HEK293 (cell line): ENCODE measurements around the gene PEX6.

ENCODE experiments used
- CTCF ChIA-PET: fragments of 350-600 bp; formaldehyde crosslinking; extraction: SDS; loops from one replicate; lab custom pipeline; 2021; ENCODE audit warnings: antibody characterized with exemption; lab: Yijun Ruan, JAX
- POLR2A ChIA-PET: fragments of 300-600 bp; formaldehyde crosslinking; extraction: SDS; loops from one replicate; lab custom pipeline; 2020; ENCODE audit warnings: antibody characterized with exemption, inconsistent platforms; lab: Yijun Ruan, JAX
- H3K27ac ChIP-seq: fragments of 200-500 bp; sonication (Bioruptor generic); 2 replicates; pipeline ENCODE4 v1.5.1; 2014; ENCODE audit warnings: low read depth, low read length, control low read depth, inconsistent platforms; ENCODE audit errors: extremely low read depth
- H3K36me3 ChIP-seq, 2 experiments: fragments of 200-500 bp in 1 of 2; sonication (Bioruptor generic) in 1 of 2; 1 replicate in 1 of 2; 2 replicates in 1 of 2; pipeline ENCODE4 v1.5.1; 2014 to 2017; ENCODE audit warnings: inconsistent platforms in 2 of 2, low read length in 2 of 2; ENCODE audit not compliant: control insufficient read depth in 2 of 2, insufficient read depth in 1 of 2
- H3K4me1 ChIP-seq: fragments of 200-500 bp; sonication (Bioruptor generic); 2 replicates; pipeline ENCODE4 v1.5.1; 2014; ENCODE audit warnings: mild to moderate bottlenecking, low read length, inconsistent platforms; ENCODE audit not compliant: control insufficient read depth, insufficient read depth
- H3K4me3 ChIP-seq: 2 replicates; pipeline ENCODE4 v1.5.1; 2011; ENCODE audit warnings: low read depth, mild to moderate bottlenecking, control low read depth, low read length, moderate library complexity
- H3K9me3 ChIP-seq: fragments of 200-500 bp; sonication (Bioruptor generic); 2 replicates; pipeline ENCODE4 v1.5.1; 2014; ENCODE audit warnings: low read depth, low read length, inconsistent platforms; ENCODE audit not compliant: control insufficient read depth, insufficient read depth
- BCL11B ChIP-seq: fragments of 450-650 bp; formaldehyde crosslinking; IDR thresholded peaks from 2 replicates; pipeline ENCODE4 v1.5.1; 2016; ENCODE audit warnings: low read depth, missing biosample characterization, missing genetic modification characterization
- PBX3 ChIP-seq: sonication (generic); formaldehyde crosslinking; IDR thresholded peaks from 2 replicates; pipeline ENCODE4 v1.8.1; 2022; ENCODE audit warnings: mild to moderate bottlenecking, moderate library complexity, missing genetic modification reagents
- REPIN1 ChIP-seq: fragments of 450-650 bp; formaldehyde crosslinking; IDR thresholded peaks from 2 replicates; pipeline ENCODE4 v1.5.1; 2017; ENCODE audit warnings: missing biosample characterization, missing genetic modification characterization, low read depth
- SCRT2 ChIP-seq: fragments of 450-650 bp; formaldehyde crosslinking; IDR thresholded peaks from 2 replicates; pipeline ENCODE4 v1.5.1; 2016; ENCODE audit warnings: missing biosample characterization, missing genetic modification characterization
- TRIM28 ChIP-seq: IDR thresholded peaks from 2 replicates; pipeline ENCODE4 v1.6.1; 2011; ENCODE audit warnings: low read length, control low read depth, borderline replicate concordance
- YY2 ChIP-seq: fragments of 450-650 bp; formaldehyde crosslinking; IDR thresholded peaks from 2 replicates; pipeline ENCODE4 v1.5.1; 2016; ENCODE audit warnings: missing biosample characterization, missing genetic modification characterization
- ZBTB48 ChIP-seq: fragments of 450-650 bp; formaldehyde crosslinking; IDR thresholded peaks from 2 replicates; pipeline ENCODE4 v1.5.1; 2016; ENCODE audit warnings: missing biosample characterization, missing genetic modification characterization
- ZBTB49 ChIP-seq: fragments of 450-650 bp; formaldehyde crosslinking; IDR thresholded peaks from 2 replicates; pipeline ENCODE4 v1.5.1; 2016; ENCODE audit warnings: missing biosample characterization, missing genetic modification characterization, low read depth
- ZFP41 ChIP-seq: fragments of 450-650 bp; formaldehyde crosslinking; IDR thresholded peaks from 2 replicates; pipeline ENCODE4 v1.5.1; 2016; ENCODE audit warnings: missing biosample characterization, missing genetic modification characterization, borderline replicate concordance
- ZNF114 ChIP-seq: fragments of 450-650 bp; formaldehyde crosslinking; IDR thresholded peaks from 2 replicates; pipeline ENCODE4 v1.5.0; 2017; ENCODE audit warnings: missing biosample characterization, missing genetic modification characterization
- ZNF169 ChIP-seq: fragments of 450-650 bp; formaldehyde crosslinking; IDR thresholded peaks from 2 replicates; pipeline ENCODE4 v1.5.1; 2016; ENCODE audit warnings: missing biosample characterization, missing genetic modification characterization
- ZNF174 ChIP-seq: fragments of 450-650 bp; formaldehyde crosslinking; IDR thresholded peaks from 2 replicates; pipeline ENCODE4 v1.5.0; 2017; ENCODE audit warnings: missing biosample characterization, mild to moderate bottlenecking, missing genetic modification characterization
- ZNF175 ChIP-seq: fragments of 450-650 bp; formaldehyde crosslinking; IDR thresholded peaks from 2 replicates; pipeline ENCODE4 v1.5.1; 2016; ENCODE audit warnings: missing biosample characterization, missing genetic modification characterization
- ZNF2 ChIP-seq: fragments of 450-650 bp; formaldehyde crosslinking; IDR thresholded peaks from 2 replicates; pipeline ENCODE4 v1.5.1; 2016; ENCODE audit warnings: missing biosample characterization, missing genetic modification characterization
- ZNF311 ChIP-seq: fragments of 450-650 bp; formaldehyde crosslinking; IDR thresholded peaks from 2 replicates; pipeline ENCODE4 v1.5.1; 2017; ENCODE audit warnings: missing biosample characterization, missing genetic modification characterization, borderline replicate concordance
- ZNF426 ChIP-seq: fragments of 450-650 bp; formaldehyde crosslinking; IDR thresholded peaks from 2 replicates; pipeline ENCODE4 v1.5.1; 2017; ENCODE audit warnings: missing biosample characterization, missing genetic modification characterization, mild to moderate bottlenecking, inconsistent platforms, moderate library complexity
- ZNF600 ChIP-seq: fragments of 450-650 bp; formaldehyde crosslinking; IDR thresholded peaks from 2 replicates; pipeline ENCODE4 v1.5.1; 2016; ENCODE audit warnings: missing biosample characterization, missing genetic modification characterization
- ZNF623 ChIP-seq: fragments of 450-650 bp; formaldehyde crosslinking; IDR thresholded peaks from 2 replicates; pipeline ENCODE4 v1.5.1; 2016; ENCODE audit warnings: missing biosample characterization, missing genetic modification characterization
- ZNF624 ChIP-seq: fragments of 450-650 bp; formaldehyde crosslinking; IDR thresholded peaks from 2 replicates; pipeline ENCODE4 v1.5.1; 2017; ENCODE audit warnings: missing biosample characterization, missing genetic modification characterization
- ZNF626 ChIP-seq: fragments of 450-650 bp; sonication (Bioruptor Pico); formaldehyde crosslinking; IDR thresholded peaks from 2 replicates; pipeline ENCODE4 v1.5.1; 2018; ENCODE audit warnings: missing biosample characterization, missing genetic modification characterization, inconsistent platforms
- ZNF629 ChIP-seq: fragments of 450-650 bp; formaldehyde crosslinking; IDR thresholded peaks from 2 replicates; pipeline ENCODE4 v1.5.1; 2017; ENCODE audit warnings: missing biosample characterization, missing genetic modification characterization
- ZNF654 ChIP-seq: fragments of 450-650 bp; formaldehyde crosslinking; IDR thresholded peaks from 2 replicates; pipeline ENCODE4 v1.5.1; 2016; ENCODE audit warnings: low read depth, missing biosample characterization, missing genetic modification characterization
- ZNF677 ChIP-seq: fragments of 450-650 bp; IDR thresholded peaks from 2 replicates; pipeline ENCODE4 v1.5.0; 2018; ENCODE audit warnings: missing biosample characterization, mild to moderate bottlenecking, missing genetic modification characterization, moderate library complexity
- ZSCAN30 ChIP-seq: fragments of 450-650 bp; IDR thresholded peaks from 2 replicates; pipeline ENCODE4 v1.5.1; 2018; ENCODE audit warnings: missing biosample characterization, mild to moderate bottlenecking, missing genetic modification characterization, moderate library complexity
- TF ChIP-seq, protein P1 (sequence below): fragments of 450-650 bp; IDR thresholded peaks from 2 replicates; pipeline ENCODE4 v1.5.1; 2018; ENCODE audit warnings: missing biosample characterization, mild to moderate bottlenecking, missing genetic modification characterization
- TF ChIP-seq, protein P2 (sequence below): fragments of 450-650 bp; formaldehyde crosslinking; IDR thresholded peaks from 2 replicates; pipeline ENCODE4 v1.5.1; 2016; ENCODE audit warnings: missing biosample characterization, missing genetic modification characterization
- TF ChIP-seq, protein P3 (sequence below): fragments of 450-650 bp; formaldehyde crosslinking; IDR thresholded peaks from 2 replicates; pipeline ENCODE4 v1.5.1; 2017; ENCODE audit warnings: missing biosample characterization, missing genetic modification characterization
- TF ChIP-seq, protein P4 (sequence below): fragments of 450-650 bp; IDR thresholded peaks from 2 replicates; pipeline ENCODE4 v1.5.1; 2018; ENCODE audit warnings: missing biosample characterization, missing genetic modification characterization

Gene PEX6

DNA sequence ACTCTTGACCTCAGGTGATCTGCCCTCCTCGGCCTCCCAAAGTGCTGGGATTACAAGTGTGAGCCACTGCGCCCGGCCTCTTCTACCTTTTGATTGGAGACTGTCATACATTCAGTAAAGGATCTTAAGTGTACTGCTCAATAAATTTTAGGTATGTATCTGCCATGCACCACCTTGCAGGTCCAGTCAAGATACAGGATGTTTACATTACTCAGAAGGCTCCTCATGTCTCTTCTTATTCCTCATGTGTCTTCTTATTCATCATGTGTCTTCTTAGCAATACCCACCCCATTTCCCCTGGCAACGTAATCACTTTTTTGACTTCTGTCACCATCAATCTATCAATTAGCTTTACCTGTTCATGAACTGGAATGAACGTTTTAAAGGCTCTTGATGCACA lies 26.9 kb upstream of the PEX6 start:
- Histone ChIP-seq H3K9me3 (no peaks in the 10 kb centered on the region), H3K27ac (no peak overlapping the region), H3K4me1 (no peaks in the 10 kb centered on the region), H3K4me3 (no peak overlapping the region), H3K36me3 (peaks cover 44 to 56% of the 10 kb centered on the region in 2 experiments)
- TF ChIP-seq ZNF114 (tag by site-specific recombination) (no peak), ZNF677 (no peak), ZNF2 (tag by site-specific recombination) (no peak), BCL11B (tag by site-specific recombination) (no peak), ZSCAN30 (tag by site-specific recombination) (no peak), SCRT2 (tag by site-specific recombination) (no peak), ZNF654 (no peak), TRIM28 (no peak), YY2 (tag by site-specific recombination) (no peak), ZNF311 (tag by site-specific recombination) (no peak), ZNF624 (no peak), ZNF174 (tag by site-specific recombination) (no peak), ZBTB49 (tag by site-specific recombination) (no peak), ZNF626 (tag by site-specific recombination) (no peak), ZNF600 (tag by site-specific recombination) (no peak), ZNF169 (no peak), ZNF623 (tag by site-specific recombination) (no peak)
- TF ChIP-seq, protein P1, sequence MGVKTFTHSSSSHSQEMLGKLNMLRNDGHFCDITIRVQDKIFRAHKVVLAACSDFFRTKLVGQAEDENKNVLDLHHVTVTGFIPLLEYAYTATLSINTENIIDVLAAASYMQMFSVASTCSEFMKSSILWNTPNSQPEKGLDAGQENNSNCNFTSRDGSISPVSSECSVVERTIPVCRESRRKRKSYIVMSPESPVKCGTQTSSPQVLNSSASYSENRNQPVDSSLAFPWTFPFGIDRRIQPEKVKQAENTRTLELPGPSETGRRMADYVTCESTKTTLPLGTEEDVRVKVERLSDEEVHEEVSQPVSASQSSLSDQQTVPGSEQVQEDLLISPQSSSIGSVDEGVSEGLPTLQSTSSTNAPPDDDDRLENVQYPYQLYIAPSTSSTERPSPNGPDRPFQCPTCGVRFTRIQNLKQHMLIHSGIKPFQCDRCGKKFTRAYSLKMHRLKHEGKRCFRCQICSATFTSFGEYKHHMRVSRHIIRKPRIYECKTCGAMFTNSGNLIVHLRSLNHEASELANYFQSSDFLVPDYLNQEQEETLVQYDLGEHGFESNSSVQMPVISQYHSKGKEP = no peak
- TF ChIP-seq, protein P2, sequence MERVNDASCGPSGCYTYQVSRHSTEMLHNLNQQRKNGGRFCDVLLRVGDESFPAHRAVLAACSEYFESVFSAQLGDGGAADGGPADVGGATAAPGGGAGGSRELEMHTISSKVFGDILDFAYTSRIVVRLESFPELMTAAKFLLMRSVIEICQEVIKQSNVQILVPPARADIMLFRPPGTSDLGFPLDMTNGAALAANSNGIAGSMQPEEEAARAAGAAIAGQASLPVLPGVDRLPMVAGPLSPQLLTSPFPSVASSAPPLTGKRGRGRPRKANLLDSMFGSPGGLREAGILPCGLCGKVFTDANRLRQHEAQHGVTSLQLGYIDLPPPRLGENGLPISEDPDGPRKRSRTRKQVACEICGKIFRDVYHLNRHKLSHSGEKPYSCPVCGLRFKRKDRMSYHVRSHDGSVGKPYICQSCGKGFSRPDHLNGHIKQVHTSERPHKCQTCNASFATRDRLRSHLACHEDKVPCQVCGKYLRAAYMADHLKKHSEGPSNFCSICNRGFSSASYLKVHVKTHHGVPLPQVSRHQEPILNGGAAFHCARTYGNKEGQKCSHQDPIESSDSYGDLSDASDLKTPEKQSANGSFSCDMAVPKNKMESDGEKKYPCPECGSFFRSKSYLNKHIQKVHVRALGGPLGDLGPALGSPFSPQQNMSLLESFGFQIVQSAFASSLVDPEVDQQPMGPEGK (tag by site-specific recombination) = no peak
- TF ChIP-seq, protein P3, sequence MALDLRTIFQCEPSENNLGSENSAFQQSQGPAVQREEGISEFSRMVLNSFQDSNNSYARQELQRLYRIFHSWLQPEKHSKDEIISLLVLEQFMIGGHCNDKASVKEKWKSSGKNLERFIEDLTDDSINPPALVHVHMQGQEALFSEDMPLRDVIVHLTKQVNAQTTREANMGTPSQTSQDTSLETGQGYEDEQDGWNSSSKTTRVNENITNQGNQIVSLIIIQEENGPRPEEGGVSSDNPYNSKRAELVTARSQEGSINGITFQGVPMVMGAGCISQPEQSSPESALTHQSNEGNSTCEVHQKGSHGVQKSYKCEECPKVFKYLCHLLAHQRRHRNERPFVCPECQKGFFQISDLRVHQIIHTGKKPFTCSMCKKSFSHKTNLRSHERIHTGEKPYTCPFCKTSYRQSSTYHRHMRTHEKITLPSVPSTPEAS = no peak
- ChIA-PET CTCF (interaction anchor here (0.6 to 1.7 kb wide), 6 partner anchors 7 to 502 kb away, joined by 3 to 11 read pairs (median 4); partner anchors contain the start of gene RRP36), POLR2A (interaction anchor here (0.6 to 4.6 kb wide), 4 partner anchors 8 to 55 kb away, joined by 3 to 38 read pairs (median 8); partner anchors contain the start of genes KLHDC3, MEA1 and PPP2R5D)

DNA sequence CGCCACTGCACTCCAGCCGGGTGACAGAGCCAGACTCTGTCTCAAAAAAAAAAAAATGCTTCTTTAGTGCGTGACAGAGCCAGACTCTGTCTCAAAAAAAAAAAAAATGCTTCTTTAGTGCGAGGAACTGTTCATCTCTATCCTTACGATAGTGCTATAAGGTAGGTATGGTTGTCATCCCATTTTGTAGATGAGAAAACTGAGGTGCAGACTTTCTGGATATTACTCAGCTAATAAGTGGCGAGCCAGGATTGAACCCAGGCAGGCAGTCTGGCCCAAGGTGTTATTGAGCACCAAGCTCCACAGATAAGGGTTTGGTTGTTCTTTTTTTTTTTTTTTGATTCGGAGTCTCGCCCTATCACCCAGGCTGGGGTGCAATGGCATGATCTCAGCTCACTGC lies 22.9 kb upstream of the PEX6 start:
- ChIA-PET POLR2A (interaction anchor here (0.7 to 4.6 kb wide), 5 partner anchors 12 to 648 kb away, joined by 4 to 38 read pairs (median 7); partner anchors contain the start of genes CUL7, KLHDC3, MEA1 and PPP2R5D), CTCF (no interaction called here)
- H3K4me3 ChIP-seq = no peak overlapping the region
- no peak overlapping the region for H3K27ac ChIP-seq
- H3K4me1 ChIP-seq = no peaks in the 10 kb centered on the region
- H3K36me3 ChIP-seq = peaks cover 19 to 21% of the 10 kb centered on the region in 2 experiments; a peak in 2 of 3 replicates
- no peaks in the 10 kb centered on the region for H3K9me3 ChIP-seq
- no peak for TF ChIP-seq ZFP41 (tag by site-specific recombination)
- TF ChIP-seq ZNF175 = no peak
- TF ChIP-seq, protein P4, sequence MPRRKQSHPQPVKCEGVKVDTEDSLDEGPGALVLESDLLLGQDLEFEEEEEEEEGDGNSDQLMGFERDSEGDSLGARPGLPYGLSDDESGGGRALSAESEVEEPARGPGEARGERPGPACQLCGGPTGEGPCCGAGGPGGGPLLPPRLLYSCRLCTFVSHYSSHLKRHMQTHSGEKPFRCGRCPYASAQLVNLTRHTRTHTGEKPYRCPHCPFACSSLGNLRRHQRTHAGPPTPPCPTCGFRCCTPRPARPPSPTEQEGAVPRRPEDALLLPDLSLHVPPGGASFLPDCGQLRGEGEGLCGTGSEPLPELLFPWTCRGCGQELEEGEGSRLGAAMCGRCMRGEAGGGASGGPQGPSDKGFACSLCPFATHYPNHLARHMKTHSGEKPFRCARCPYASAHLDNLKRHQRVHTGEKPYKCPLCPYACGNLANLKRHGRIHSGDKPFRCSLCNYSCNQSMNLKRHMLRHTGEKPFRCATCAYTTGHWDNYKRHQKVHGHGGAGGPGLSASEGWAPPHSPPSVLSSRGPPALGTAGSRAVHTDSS (tag by site-specific recombination) = no peak
- no peak for TF ChIP-seq PBX3 (CRISPR knock-in tag)
- no peak for TF ChIP-seq ZNF426 (tag by site-specific recombination)
- TF ChIP-seq ZNF629 = no peak
- no peak for TF ChIP-seq REPIN1 (tag by site-specific recombination)
- no peak for TF ChIP-seq ZBTB48 (tag by site-specific recombination)
